Sigmoid colon (tissue), 7 donors: ENCODE measurements around the gene IGF2. TPM values are rescaled to one million over a fixed set of nuclear protein-coding genes. Genes with fewer than 3 reads are reported as not detected.

Experiments
- DNase-seq: peaks from one replicate; pipeline ENCODE4 v3.0.0-alpha.2; 2019
- H3K27ac ChIP-seq, 4 donors: fragments of 200-600 bp; sonication (generic); one replicate each; pipeline ENCODE4 v1.5.1; 2016 to 2019; ENCODE audit warnings: mild to moderate bottlenecking in 1 of 4
- H3K27me3 ChIP-seq, 3 donors: fragments of 200-600 bp; sonication (generic); one replicate each; pipeline ENCODE4 v1.5.1; 2019; ENCODE audit warnings: mild to moderate bottlenecking in 1 of 3
- H3K36me3 ChIP-seq, 4 donors: fragments of 200-600 bp; sonication (generic); one replicate each; pipeline ENCODE4 v1.5.1; 2016 to 2019
- H3K4me1 ChIP-seq, 4 donors: fragments of 200-600 bp; sonication (generic); one replicate each; pipeline ENCODE4 v1.5.1; 2017 to 2019
- H3K4me3 ChIP-seq, 4 donors: fragments of 200-600 bp; sonication (generic); one replicate each; pipeline ENCODE4 v1.5.1; 2017 to 2019; ENCODE audit warnings: mild to moderate bottlenecking in 2 of 4, moderate library complexity in 1 of 4
- H3K9me3 ChIP-seq, 4 donors: fragments of 200-600 bp in 3 of 4; sonication (generic) in 3 of 4; one replicate each; pipeline versions ENCODE4 v1.5.1 to v1.6.1; 2013 to 2019
- CTCF ChIP-seq, 4 experiments: fragments of 450-650 bp in 3 of 4; fragments of 200-600 bp in 1 of 4; IDR thresholded peaks; one replicate each; pipeline ENCODE4 v1.5.1; 2016 to 2019; ENCODE audit warnings: antibody characterized with exemption in 4 of 4, mild to moderate bottlenecking in 3 of 4, moderate library complexity in 2 of 4
- EP300 ChIP-seq, 4 donors: sonication (generic); formaldehyde crosslinking; IDR thresholded peaks; one replicate each; pipeline ENCODE4 v1.6.1; 2017; ENCODE audit warnings: antibody characterized with exemption in 4 of 4
- POLR2A ChIP-seq, 2 donors: fragments of 450-650 bp; IDR thresholded peaks; one replicate each; pipeline ENCODE4 v1.6.1; 2016; ENCODE audit warnings: antibody characterized with exemption in 2 of 2, mild to moderate bottlenecking in 2 of 2, moderate library complexity in 2 of 2
- POLR2AphosphoS5 ChIP-seq, 4 donors: sonication (generic); formaldehyde crosslinking; IDR thresholded peaks; one replicate each; pipeline ENCODE4 v1.6.1; 2017; ENCODE audit warnings: antibody characterized with exemption in 4 of 4
- WGBS, 2 donors: extraction: QIAGEN DNeasy Blood & Tissue Kit; methylation state at CpG; one replicate each; pipeline ENCODE4 v1.1.7; 2013; 5-methylcytosine and 5-hydroxymethylcytosine counted together
- intact Hi-C: fragments of 100-400 bp; cut with DNase I; formaldehyde crosslinking; loops from one replicate; pipeline ENCODE4 v1.15.1; 2023
- polyA plus RNA-seq, 3 donors: library from polyadenylated mRNA; stranded (reverse); fragments of 200-250 nt; gene quantifications; one replicate each; pipeline ENCODE4 v1.2.3, GENCODE V29; 2013
- total RNA-seq, 4 donors: library from RNA; depleted of rRNA; stranded (reverse); fragments of >200 nt; gene quantifications; one replicate each; pipeline ENCODE4 v1.1.0, GENCODE V29; 2016
- donor health status: healthy with polysubstance abuse.
- donor health status: Bipolar disorder and iron deficiency.
- donor health status: healthy.

IGF2 gene
- total and polyA plus RNA-seq, 7 donors: 1.6 to 63.1 (median 13.9) TPM

DNA sequence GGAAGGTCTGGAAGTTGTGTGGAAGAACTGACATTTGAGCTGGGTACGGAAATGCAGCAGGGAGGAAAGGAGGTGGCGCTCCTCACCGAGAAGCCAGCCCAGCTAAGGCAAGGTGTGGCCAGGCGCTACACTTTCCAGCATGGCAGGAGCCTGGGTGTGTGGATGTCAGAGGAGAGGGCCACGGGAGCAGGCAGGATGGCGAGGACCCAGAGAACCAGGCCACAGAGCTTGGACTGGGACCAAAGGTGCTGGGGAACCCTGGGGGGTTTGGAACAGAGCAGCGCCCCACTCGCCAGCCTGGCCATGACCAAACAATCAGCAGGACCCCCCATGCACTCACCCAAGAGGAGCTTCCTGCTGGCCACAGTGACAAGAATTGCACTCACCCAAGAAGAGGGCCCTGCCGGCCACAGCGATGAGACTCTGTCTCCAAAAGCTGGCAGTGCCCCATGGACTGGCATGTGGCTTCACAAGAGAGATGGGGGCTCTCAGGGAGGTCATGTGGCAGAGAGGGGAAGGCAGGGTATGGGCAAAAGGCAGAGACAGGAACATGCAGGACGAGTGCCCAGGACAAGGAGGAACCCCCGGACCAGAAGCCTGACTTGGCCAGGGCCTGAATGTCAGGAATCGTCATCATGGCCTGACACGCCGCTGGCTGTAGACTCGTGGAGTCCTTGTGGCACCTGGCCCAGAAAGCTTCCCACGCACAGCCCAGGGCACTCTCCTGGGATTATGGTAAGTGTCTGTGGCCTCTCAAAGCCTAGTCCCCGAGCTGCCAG is 45.4 kb downstream of the IGF2 start:
- Histone ChIP-seq H3K36me3 (no peaks in the 10 kb centered on the region), H3K27me3 (no peaks in the 10 kb centered on the region), H3K4me1 (peaks cover 0 to 19% (median 13%) of the 10 kb centered on the region in 4 donors), H3K27ac (no peak overlapping the region), H3K4me3 (no peak overlapping the region), H3K9me3 (no peaks in the 10 kb centered on the region)
- peak; percentile 57 for DNase-seq
- intact Hi-C loops: no loop called here
- 65 to 83% methylated on average over 18 of the region's 18 CpGs for WGBS, 2 donors
- TF ChIP-seq POLR2AphosphoS5 (IDR thresholded peaks at IDR 0.05) (no peak), CTCF (IDR thresholded peaks at IDR 0.05) (no peak), POLR2A (IDR thresholded peaks at IDR 0.05) (no peak), EP300 (IDR thresholded peaks at IDR 0.05) (no peak)

DNA sequence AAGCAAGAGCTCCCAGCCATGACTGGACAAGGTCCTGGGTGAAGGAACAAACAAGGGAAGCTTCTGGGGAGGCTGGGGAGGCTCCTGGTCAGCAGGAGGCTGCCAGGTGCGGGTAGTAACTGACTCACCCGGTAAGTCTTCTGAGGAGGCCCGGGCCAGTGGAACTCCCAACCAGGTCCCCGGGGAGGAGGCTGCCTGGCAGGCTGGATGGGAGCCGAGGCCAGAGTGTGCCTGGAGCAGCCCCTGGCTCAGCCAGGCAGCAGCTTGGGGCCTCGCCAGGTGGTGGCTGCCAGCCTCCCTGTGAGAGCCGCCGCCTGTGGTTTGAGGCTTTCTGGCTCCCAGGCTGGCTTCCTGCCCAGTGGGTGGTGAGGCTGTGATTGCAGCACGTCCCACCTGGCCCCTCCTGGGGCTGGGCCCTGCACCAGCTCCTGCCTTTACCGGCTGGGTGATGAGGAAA is 46.2 kb downstream of the IGF2 start:
- no peak for TF ChIP-seq EP300 (IDR thresholded peaks at IDR 0.05)
- no peak for TF ChIP-seq POLR2AphosphoS5 (IDR thresholded peaks at IDR 0.05)
- TF ChIP-seq CTCF (IDR thresholded peaks at IDR 0.05): no peak
- intact Hi-C loops: no loop called here
- H3K36me3 ChIP-seq: no peaks in the 10 kb centered on the region
- H3K27me3 ChIP-seq: no peaks in the 10 kb centered on the region
- H3K27ac ChIP-seq: no peak overlapping the region
- H3K4me1 ChIP-seq: peaks cover 0 to 19% (median 13%) of the 10 kb centered on the region in 4 donors
- WGBS, 2 donors: 10 to 22% methylated on average over 10 of the region's 10 CpGs
- no peaks in the 10 kb centered on the region for H3K9me3 ChIP-seq
- peak; percentile 73 for DNase-seq
- no peak overlapping the region for H3K4me3 ChIP-seq

DNA sequence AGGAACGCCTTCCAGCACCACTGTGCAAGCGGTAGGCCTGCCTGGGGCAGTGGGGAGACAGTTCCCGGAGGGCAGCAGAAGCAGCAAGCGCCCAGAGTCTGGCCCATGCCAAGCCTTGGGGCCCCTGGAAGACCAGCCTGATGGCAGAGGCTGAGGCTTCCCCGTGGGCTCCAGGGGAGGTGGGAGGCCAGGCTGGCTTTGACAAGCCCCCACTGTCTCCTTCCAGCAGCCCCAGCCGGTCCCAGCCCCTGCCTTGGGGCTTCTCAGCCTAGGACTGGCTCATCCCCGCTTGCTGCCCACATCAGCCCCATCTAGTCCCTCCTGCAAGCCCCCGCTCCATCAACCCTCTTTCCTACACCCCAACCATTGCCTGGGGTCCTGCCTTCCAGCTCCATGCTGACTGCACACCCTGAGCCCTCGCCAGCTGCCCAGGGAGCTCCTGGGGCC is 46.7 kb downstream of the IGF2 start:
- Histone ChIP-seq H3K4me1 (peaks cover 0 to 15% (median 10%) of the 10 kb centered on the region in 4 donors), H3K27ac (no peak overlapping the region), H3K9me3 (no peaks in the 10 kb centered on the region), H3K36me3 (no peaks in the 10 kb centered on the region), H3K4me3 (no peak overlapping the region), H3K27me3 (no peaks in the 10 kb centered on the region)
- 79 to 90% methylated on average over 9 of the region's 9 CpGs for WGBS, 2 donors
- peak; percentile 19 for DNase-seq
- TF ChIP-seq EP300 (IDR thresholded peaks at IDR 0.05) (no peak), POLR2A (IDR thresholded peaks at IDR 0.05) (no peak), CTCF (IDR thresholded peaks at IDR 0.05) (no peak), POLR2AphosphoS5 (IDR thresholded peaks at IDR 0.05) (no peak)
- intact Hi-C loops: no loop called here

GRCh38 chr11:2091786-2092463 is 47.3 kb downstream of the IGF2 start:
- H3K4me3 ChIP-seq: no peak overlapping the region
- TF ChIP-seq CTCF (IDR thresholded peaks at IDR 0.05): no peak
- TF ChIP-seq EP300 (IDR thresholded peaks at IDR 0.05): no peak
- TF ChIP-seq POLR2AphosphoS5 (IDR thresholded peaks at IDR 0.05): no peak
- TF ChIP-seq POLR2A (IDR thresholded peaks at IDR 0.05): no peak

More at GRCh38 chr11:2091786-2092463, 47.3 kb downstream of the IGF2 start:
- H3K9me3 ChIP-seq: no peaks in the 10 kb centered on the region
- no peaks in the 10 kb centered on the region for H3K27me3 ChIP-seq
- intact Hi-C loops: no loop called here
- no peak overlapping the region for H3K27ac ChIP-seq
- no peaks in the 10 kb centered on the region for H3K36me3 ChIP-seq
- peak; percentile 40 for DNase-seq
- peaks cover 0 to 9% (median 5%) of the 10 kb centered on the region in 4 donors for H3K4me1 ChIP-seq
- 92% methylated on average over 18 of the region's 18 CpGs for WGBS, 2 donors
